Stomach (tissue), 9 donors: Measurements from ENCODE around the gene THSD7A. TPM values are rescaled to one million over a fixed set of nuclear protein-coding genes. Genes with fewer than 3 reads are reported as not detected.

ENCODE experiments used
- DNase-seq, 2 donors: peaks; one replicate each; pipeline versions ENCODE4 v3.0.0 to v3.0.0-alpha.2; 2013 to 2019
- H3K27ac ChIP-seq, 5 donors: fragments of 200-600 bp in 4 of 5; sonication (generic) in 4 of 5; one replicate each; pipeline ENCODE4 v1.5.1; 2013 to 2019; ENCODE audit warnings: mild to moderate bottlenecking in 1 of 5, moderate library complexity in 1 of 5
- H3K27me3 ChIP-seq, 3 donors: fragments of 200-600 bp; sonication (generic); one replicate each; pipeline ENCODE4 v1.5.1; 2017 to 2019; ENCODE audit warnings: mixed run types in 1 of 3
- H3K36me3 ChIP-seq, 4 donors: fragments of 200-600 bp; sonication (generic); 1 replicate in 3 of 4; 2 replicates in 1 of 4; pipeline ENCODE4 v1.5.1; 2016 to 2019
- H3K4me1 ChIP-seq, 4 donors: fragments of 200-600 bp; sonication (generic); one replicate each; pipeline ENCODE4 v1.5.1; 2016 to 2019
- H3K4me3 ChIP-seq, 4 donors: fragments of 200-600 bp; sonication (generic) in 3 of 4; one replicate each; pipeline ENCODE4 v1.5.1; 2016 to 2019; ENCODE audit warnings: mild to moderate bottlenecking in 1 of 4
- H3K9me3 ChIP-seq, 4 donors: fragments of 200-600 bp; sonication (generic); one replicate each; pipeline ENCODE4 v1.5.1; 2016 to 2019
- EP300 ChIP-seq: sonication (generic); formaldehyde crosslinking; IDR thresholded peaks from one replicate; pipeline ENCODE4 v1.6.1; 2017; ENCODE audit warnings: antibody characterized with exemption
- POLR2A ChIP-seq, 4 donors: fragments of 450-650 bp; IDR thresholded peaks; one replicate each; pipeline ENCODE4 v1.6.1; 2016; ENCODE audit warnings: antibody characterized with exemption in 4 of 4, control low read depth in 2 of 4, mild to moderate bottlenecking in 1 of 4, moderate library complexity in 1 of 4
- POLR2AphosphoS5 ChIP-seq, 3 donors: sonication (generic); formaldehyde crosslinking; IDR thresholded peaks; one replicate each; pipeline ENCODE4 v1.6.1; 2016; ENCODE audit warnings: antibody characterized with exemption in 3 of 3
- WGBS, 5 donors: extraction: QIAGEN DNeasy Blood & Tissue Kit in 3 of 5; methylation state at CpG; one replicate each; pipeline versions ENCODE4 v1.1.5 to v1.1.7; 2013 to 2018; 5-methylcytosine and 5-hydroxymethylcytosine counted together
- intact Hi-C: fragments of 100-400 bp; cut with DNase I; formaldehyde crosslinking; loops from one replicate; pipeline ENCODE4 v1.15.1; 2023; ENCODE audit warnings: low total_unique reads
- polyA plus RNA-seq, 3 donors: library from polyadenylated mRNA; stranded (reverse); fragments of 200-250 nt; gene quantifications; one replicate each; pipeline ENCODE4 v1.2.3, GENCODE V29; 2013
- total RNA-seq, 5 donors: library from RNA; depleted of rRNA; stranded (reverse); fragments of >200 nt; gene quantifications; one replicate each; pipeline versions ENCODE4 v1.1.0 to v1.2.3, GENCODE V29; 2014 to 2016
- TF ChIP-seq, protein P1 (sequence below), 7 experiments: fragments of 450-650 bp in 4 of 7; fragments of 200-600 bp in 3 of 7; sonication (generic) in 3 of 7; IDR thresholded peaks; one replicate each; pipeline ENCODE4 v1.5.1; 2016 to 2019; ENCODE audit warnings: antibody characterized with exemption in 7 of 7, control low read depth in 2 of 7, mild to moderate bottlenecking in 1 of 7
- donor health status: healthy with polysubstance abuse.
- donor health status: Bipolar disorder and iron deficiency.
- donor health status: healthy.

Gene THSD7A
- total and polyA plus RNA-seq, 8 donors, result 0.06 to 13.2 (median 0.46) TPM; not detected in 1

DNA sequence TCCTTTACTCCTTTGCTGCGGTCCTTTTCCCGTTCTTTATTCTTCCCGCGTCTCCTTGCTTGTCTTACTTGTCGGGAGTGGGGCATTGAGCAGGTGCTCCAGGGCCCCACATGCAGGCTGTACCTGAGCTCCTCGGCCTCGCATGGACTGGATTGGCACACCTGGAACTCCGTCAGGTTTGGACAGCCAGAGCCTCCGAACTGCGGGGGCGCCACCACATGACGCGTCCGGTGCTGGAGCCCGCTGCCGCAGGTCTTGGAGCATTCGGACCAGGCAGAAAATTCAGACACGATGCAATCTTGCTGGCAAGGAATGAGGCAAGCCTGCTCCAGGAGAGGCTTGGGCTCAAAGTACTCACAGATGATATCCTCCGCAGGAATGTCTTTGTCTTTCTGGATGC lies 195.7 kb downstream of the THSD7A start:
- WGBS, 5 donors, result 95 to 97% (median 96%) methylated on average over 19 of the region's 19 CpGs
- peaks cover 0 to 3% (median 0%) of the 10 kb centered on the region in 4 donors for H3K36me3 ChIP-seq
- TF ChIP-seq, protein P1, sequence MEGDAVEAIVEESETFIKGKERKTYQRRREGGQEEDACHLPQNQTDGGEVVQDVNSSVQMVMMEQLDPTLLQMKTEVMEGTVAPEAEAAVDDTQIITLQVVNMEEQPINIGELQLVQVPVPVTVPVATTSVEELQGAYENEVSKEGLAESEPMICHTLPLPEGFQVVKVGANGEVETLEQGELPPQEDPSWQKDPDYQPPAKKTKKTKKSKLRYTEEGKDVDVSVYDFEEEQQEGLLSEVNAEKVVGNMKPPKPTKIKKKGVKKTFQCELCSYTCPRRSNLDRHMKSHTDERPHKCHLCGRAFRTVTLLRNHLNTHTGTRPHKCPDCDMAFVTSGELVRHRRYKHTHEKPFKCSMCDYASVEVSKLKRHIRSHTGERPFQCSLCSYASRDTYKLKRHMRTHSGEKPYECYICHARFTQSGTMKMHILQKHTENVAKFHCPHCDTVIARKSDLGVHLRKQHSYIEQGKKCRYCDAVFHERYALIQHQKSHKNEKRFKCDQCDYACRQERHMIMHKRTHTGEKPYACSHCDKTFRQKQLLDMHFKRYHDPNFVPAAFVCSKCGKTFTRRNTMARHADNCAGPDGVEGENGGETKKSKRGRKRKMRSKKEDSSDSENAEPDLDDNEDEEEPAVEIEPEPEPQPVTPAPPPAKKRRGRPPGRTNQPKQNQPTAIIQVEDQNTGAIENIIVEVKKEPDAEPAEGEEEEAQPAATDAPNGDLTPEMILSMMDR (IDR thresholded peaks at IDR 0.05), result no peak
- no peak for TF ChIP-seq POLR2AphosphoS5 (IDR thresholded peaks at IDR 0.05)
- TF ChIP-seq EP300, result no peak
- TF ChIP-seq POLR2A (IDR thresholded peaks at IDR 0.05), result no peak

DNA sequence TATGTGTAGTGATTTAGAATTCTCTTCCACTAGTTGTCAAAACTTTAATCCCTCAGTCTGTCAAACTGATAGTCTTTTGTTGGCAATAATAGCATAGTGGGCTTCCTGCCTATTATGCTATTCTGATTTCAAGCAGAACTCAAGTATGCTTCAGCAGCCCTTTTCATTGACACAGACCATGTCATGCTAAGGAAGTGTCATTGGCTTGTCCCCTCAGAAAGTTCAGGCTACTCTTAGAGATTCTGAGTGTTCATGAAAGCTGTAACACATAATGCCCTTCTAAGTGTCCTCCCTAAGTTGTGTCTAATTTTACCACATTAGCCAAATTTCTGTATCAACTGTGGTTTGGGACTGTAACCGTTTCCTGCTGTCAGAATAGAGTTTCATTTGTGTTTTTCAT lies 198.7 kb downstream of the THSD7A start:
- Histone ChIP-seq H3K9me3 (no peaks in the 10 kb centered on the region), H3K36me3 (peaks cover 0 to 3% (median 0%) of the 10 kb centered on the region in 4 donors), H3K27ac (no peak overlapping the region), H3K4me1 (peaks cover 0 to 8% (median 0%) of the 10 kb centered on the region in 4 donors), H3K4me3 (no peak overlapping the region), H3K27me3 (no peaks in the 10 kb centered on the region)
- no peak for TF ChIP-seq EP300
- TF ChIP-seq, protein P1 (IDR thresholded peaks at IDR 0.05), result no peak
- TF ChIP-seq POLR2AphosphoS5 (IDR thresholded peaks at IDR 0.05), result no peak
- no peak for DNase-seq
- intact Hi-C loops, result no loop called here
- WGBS, 5 donors, result 74 to 82% (median 81%) methylated on average over 1 of the region's 1 CpG

More for the DNA sequence above, 195.7 kb downstream of the THSD7A start:
- Histone ChIP-seq H3K27me3 (no peaks in the 10 kb centered on the region), H3K4me1 (peaks cover 0 to 8% (median 0%) of the 10 kb centered on the region in 4 donors), H3K4me3 (no peak overlapping the region), H3K27ac (no peak overlapping the region), H3K9me3 (no peaks in the 10 kb centered on the region)
- DNase-seq, result no peak
- intact Hi-C loops, result no loop called here

DNA sequence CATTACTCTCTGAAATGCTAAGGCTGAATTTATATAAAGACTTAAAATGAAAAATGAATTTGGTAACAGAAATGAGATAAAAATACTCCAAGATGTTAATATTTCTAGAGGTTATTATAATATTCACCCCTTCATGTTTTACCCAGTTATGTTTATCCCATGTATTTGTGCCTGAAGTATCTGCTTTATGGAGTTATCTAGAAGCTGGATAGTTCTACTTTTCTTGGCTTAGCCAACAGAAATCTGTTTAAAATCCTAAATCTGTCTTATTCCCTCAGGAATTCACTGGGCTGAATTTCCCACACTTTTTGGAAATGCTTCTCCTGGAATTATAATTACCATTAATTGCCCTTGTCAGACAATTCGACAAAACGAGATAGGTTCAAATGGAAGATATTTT lies 201.6 kb downstream of the THSD7A start:
- DNase-seq, result no peak
- H3K4me1 ChIP-seq, result peaks cover 0 to 8% (median 0%) of the 10 kb centered on the region in 4 donors
- H3K4me3 ChIP-seq, result no peak overlapping the region
- intact Hi-C loops, result no loop called here
- no peak for TF ChIP-seq EP300
- TF ChIP-seq POLR2A (IDR thresholded peaks at IDR 0.05), result no peak
- TF ChIP-seq, protein P1 (IDR thresholded peaks at IDR 0.05), result no peak
- TF ChIP-seq POLR2AphosphoS5 (IDR thresholded peaks at IDR 0.05), result no peak
- no peaks in the 10 kb centered on the region for H3K36me3 ChIP-seq
- H3K27ac ChIP-seq, result no peak overlapping the region
- 74 to 87% (median 80%) methylated on average over 2 of the region's 2 CpGs for WGBS, 5 donors
- H3K9me3 ChIP-seq, result no peaks in the 10 kb centered on the region
- H3K27me3 ChIP-seq, result no peaks in the 10 kb centered on the region

GRCh38 chr7:11625669-11626068 lies 206.3 kb downstream of the THSD7A start:
- Histone ChIP-seq H3K27me3 (no peaks in the 10 kb centered on the region), H3K9me3 (peaks cover 0 to 6% (median 0%) of the 10 kb centered on the region in 4 donors), H3K4me1 (no peaks in the 10 kb centered on the region), H3K4me3 (no peak overlapping the region), H3K36me3 (no peaks in the 10 kb centered on the region), H3K27ac (no peak overlapping the region)
- TF ChIP-seq EP300, result no peak
- no peak for TF ChIP-seq POLR2A (IDR thresholded peaks at IDR 0.05)
- TF ChIP-seq, protein P1 (IDR thresholded peaks at IDR 0.05), result no peak
- no peak for TF ChIP-seq POLR2AphosphoS5 (IDR thresholded peaks at IDR 0.05)
- no peak for DNase-seq
- intact Hi-C loops, result no loop called here
- 27 to 55% (median 41%) methylated on average over 2 of the region's 2 CpGs for WGBS, 5 donors
